ENCODE data around the gene NOC4L. TPM values are rescaled to one million over a fixed set of nuclear protein-coding genes. Genes with fewer than 3 reads are reported as not detected.

The NOC4L gene
- total and polyA plus RNA-seq, 7 donors, result 7.9 to 36.7 (median 25.7) TPM

GRCh38 chr12:132118876-132119275, 25.4 kb upstream of the NOC4L start:
- no peaks in the 10 kb centered on the region for H3K27me3 ChIP-seq (ENCODE audit: insufficient read depth in 3 of 3, low read length in 2 of 3)
- intact Hi-C loops (cut with DNase I), result loop anchor here in 1 of 2 donors (1.0 kb wide), 1 partner anchor 18 kb away; no protein-coding TSS in a partner anchor
- DNase-seq (no peak), ATAC-seq (no peak)
- H3K4me1 ChIP-seq, result no peaks in the 10 kb centered on the region
- H3K9me3 ChIP-seq, result no peaks in the 10 kb centered on the region
- WGBS, 3 donors, result 86 to 92% (median 89%) methylated on average over 16 to 22 of the region's 22 CpGs
- H3K36me3 ChIP-seq (ENCODE audit: insufficient read depth in 1 of 2, low read depth in 1 of 2), result peaks cover 3 to 77% of the 10 kb centered on the region in 2 donors
- TF ChIP-seq, protein P1, sequence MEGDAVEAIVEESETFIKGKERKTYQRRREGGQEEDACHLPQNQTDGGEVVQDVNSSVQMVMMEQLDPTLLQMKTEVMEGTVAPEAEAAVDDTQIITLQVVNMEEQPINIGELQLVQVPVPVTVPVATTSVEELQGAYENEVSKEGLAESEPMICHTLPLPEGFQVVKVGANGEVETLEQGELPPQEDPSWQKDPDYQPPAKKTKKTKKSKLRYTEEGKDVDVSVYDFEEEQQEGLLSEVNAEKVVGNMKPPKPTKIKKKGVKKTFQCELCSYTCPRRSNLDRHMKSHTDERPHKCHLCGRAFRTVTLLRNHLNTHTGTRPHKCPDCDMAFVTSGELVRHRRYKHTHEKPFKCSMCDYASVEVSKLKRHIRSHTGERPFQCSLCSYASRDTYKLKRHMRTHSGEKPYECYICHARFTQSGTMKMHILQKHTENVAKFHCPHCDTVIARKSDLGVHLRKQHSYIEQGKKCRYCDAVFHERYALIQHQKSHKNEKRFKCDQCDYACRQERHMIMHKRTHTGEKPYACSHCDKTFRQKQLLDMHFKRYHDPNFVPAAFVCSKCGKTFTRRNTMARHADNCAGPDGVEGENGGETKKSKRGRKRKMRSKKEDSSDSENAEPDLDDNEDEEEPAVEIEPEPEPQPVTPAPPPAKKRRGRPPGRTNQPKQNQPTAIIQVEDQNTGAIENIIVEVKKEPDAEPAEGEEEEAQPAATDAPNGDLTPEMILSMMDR (IDR thresholded peaks at IDR 0.05), result no peak
- H3K27ac ChIP-seq, result no peak overlapping the region
- no peak overlapping the region for H3K4me3 ChIP-seq

- 94 to 95% (median 94%) methylated on average over 14 of the region's 14 CpGs for WGBS, 3 donors
- TF ChIP-seq, protein P1 (IDR thresholded peaks at IDR 0.05), result no peak
- Histone ChIP-seq H3K4me1 (no peaks in the 10 kb centered on the region), H3K27ac (no peak overlapping the region), H3K4me3 (no peak overlapping the region), H3K9me3 (no peaks in the 10 kb centered on the region), H3K27me3 (ENCODE audit: insufficient read depth in 3 of 3, low read length in 2 of 3) (no peaks in the 10 kb centered on the region), H3K36me3 (ENCODE audit: insufficient read depth in 1 of 2, low read depth in 1 of 2) (peaks cover 5 to 71% of the 10 kb centered on the region in 2 donors)
- ATAC-seq (no peak), DNase-seq (no peak)
- intact Hi-C loops (cut with DNase I), result no loop called here
Measured at GRCh38 chr12:132121283-132121682, 23.0 kb upstream of the NOC4L start.

DNA sequence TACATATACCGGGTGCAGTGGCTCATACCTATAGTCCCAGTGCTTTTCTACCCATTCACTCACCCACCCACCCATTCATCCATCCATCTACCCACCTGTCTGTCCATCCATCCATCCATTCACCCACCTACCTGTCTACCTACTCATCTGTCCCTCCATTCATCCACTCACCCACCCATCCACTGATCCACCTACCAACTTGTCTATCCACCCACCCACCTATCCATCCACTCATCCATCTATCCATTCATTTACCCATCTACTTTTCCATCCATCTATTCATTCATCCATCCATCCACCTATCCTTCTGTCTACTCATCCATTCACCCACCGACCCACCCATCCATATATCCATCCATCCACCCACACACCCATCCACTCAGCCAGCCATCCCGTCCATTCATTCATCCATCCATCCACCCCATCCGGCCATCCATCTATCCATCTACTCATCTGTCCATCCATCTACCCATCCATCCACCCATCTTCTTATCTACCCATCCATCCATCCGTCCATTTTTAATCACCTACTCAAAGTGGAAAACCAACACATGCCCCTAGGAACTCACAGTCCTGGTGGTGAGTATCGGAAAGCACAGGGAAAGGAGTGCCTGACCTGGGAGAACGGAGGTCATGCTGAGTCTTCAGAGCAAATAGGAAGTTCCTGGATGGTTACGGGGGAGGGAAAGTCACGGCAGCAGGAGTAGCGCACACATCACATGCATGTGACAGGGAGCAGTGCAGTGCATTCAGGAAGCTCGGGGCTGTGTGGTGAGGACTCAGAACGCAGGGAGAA, 20.1 kb upstream of the NOC4L start:
- H3K4me1 ChIP-seq, result no peaks in the 10 kb centered on the region
- H3K27me3 ChIP-seq (ENCODE audit: insufficient read depth in 3 of 3, low read length in 2 of 3), result no peaks in the 10 kb centered on the region
- TF ChIP-seq, protein P1 (IDR thresholded peaks at IDR 0.05), result no peak
- H3K4me3 ChIP-seq, result no peak overlapping the region
- DNase-seq (no peak), ATAC-seq (no peak)
- intact Hi-C loops (cut with DNase I), result no loop called here
- peaks cover 12% of the 10 kb centered on the region for H3K9me3 ChIP-seq
- H3K27ac ChIP-seq, result no peak overlapping the region
- WGBS, 3 donors, result 88 to 98% (median 92%) methylated on average over 12 of the region's 12 CpGs
- peaks cover 5 to 83% of the 10 kb centered on the region in 2 donors for H3K36me3 ChIP-seq (ENCODE audit: insufficient read depth in 1 of 2, low read depth in 1 of 2)

- H3K27ac ChIP-seq, result no peak overlapping the region
- intact Hi-C loops (cut with DNase I), result no loop called here
- peaks cover 12% of the 10 kb centered on the region for H3K9me3 ChIP-seq
- TF ChIP-seq, protein P1 (IDR thresholded peaks at IDR 0.05), result no peak
- ATAC-seq (no peak), DNase-seq (no peak)
- no peak overlapping the region for H3K4me3 ChIP-seq
- WGBS, 3 donors, result 84 to 97% (median 89%) methylated on average over 19 of the region's 19 CpGs
- H3K27me3 ChIP-seq (ENCODE audit: insufficient read depth in 3 of 3, low read length in 2 of 3), result no peaks in the 10 kb centered on the region
- H3K36me3 ChIP-seq (ENCODE audit: insufficient read depth in 1 of 2, low read depth in 1 of 2), result peaks cover 5 to 81% of the 10 kb centered on the region in 2 donors
- H3K4me1 ChIP-seq, result no peaks in the 10 kb centered on the region
Measured at GRCh38 chr12:132124766-132125425, 19.4 kb upstream of the NOC4L start.
